Tongue (tissue), 2 donors: ENCODE measurements around the gene BPI. TPM values are rescaled to one million over a fixed set of nuclear protein-coding genes. Genes with fewer than 3 reads are reported as not detected.
A peak's percentile ranks its signal among the peaks of the same experiment; 100 is the strongest.
"Not testable (repeated sequence)": the region's sequence is repeated elsewhere in the genome, so short reads cannot be mapped to it uniquely, and the experiment has no call there.

ENCODE experiments used
- DNase-seq: peaks from one replicate; pipeline ENCODE4 v3.0.0-alpha.2; 2015
- total RNA-seq: library from RNA; depleted of rRNA; stranded (reverse); fragments of >200 nt; gene quantifications from one replicate; pipeline ENCODE4 v1.2.3, GENCODE V29; 2014

The BPI gene
- total RNA-seq, 1 donor from 2014 or later, result 0.21 TPM

GRCh38 chr20:38278131-38278530 is 25.8 kb upstream of the BPI start:
- peak; percentile 90 for DNase-seq

- DNase-seq, result no peak
Measured at GRCh38 chr20:38278763-38279162, 25.2 kb upstream of the BPI start.

- not testable (repeated sequence) for DNase-seq
Measured at GRCh38 chr20:38281176-38281915, 22.6 kb upstream of the BPI start.

GRCh38 chr20:38283236-38283635 is 20.7 kb upstream of the BPI start:
- DNase-seq, result no peak

- not testable (repeated sequence) for DNase-seq
Measured at GRCh38 chr20:38284066-38284650, 19.8 kb upstream of the BPI start.

GRCh38 chr20:38284893-38285444 is 19.0 kb upstream of the BPI start:
- DNase-seq, result no peak

GRCh38 chr20:38286586-38287531 is 17.1 kb upstream of the BPI start:
- DNase-seq, result peak; percentile 70

GRCh38 chr20:38290829-38291814 is 12.8 kb upstream of the BPI start:
- no peak for DNase-seq

GRCh38 chr20:38291966-38292365 is 12.0 kb upstream of the BPI start:
- DNase-seq, result no peak

- no peak for DNase-seq
Measured at GRCh38 chr20:38293491-38294065, 10.4 kb upstream of the BPI start.

- DNase-seq, result no peak
Measured at GRCh38 chr20:38294076-38294591, 9.8 kb upstream of the BPI start.

GRCh38 chr20:38295811-38296210 is 8.1 kb upstream of the BPI start:
- DNase-seq, result no peak

GRCh38 chr20:38296433-38296832 is 7.5 kb upstream of the BPI start:
- no peak for DNase-seq

GRCh38 chr20:38297916-38298674 is 5.9 kb upstream of the BPI start:
- no peak for DNase-seq

- peak; percentile 78 for DNase-seq
Measured at GRCh38 chr20:38298768-38299288, 5.1 kb upstream of the BPI start.

GRCh38 chr20:38299963-38300362 is 4.0 kb upstream of the BPI start:
- DNase-seq, result no peak

GRCh38 chr20:38300438-38300837 is 3.5 kb upstream of the BPI start:
- no peak for DNase-seq

- no peak for DNase-seq
Measured at GRCh38 chr20:38301309-38301708, 2.6 kb upstream of the BPI start.

- DNase-seq, result peak; percentile 68
Measured at GRCh38 chr20:38302786-38303185, 1.2 kb upstream of the BPI start.
